ENCODE results near the gene ZNF672. TPM values are rescaled to one million over a fixed set of nuclear protein-coding genes. Genes with fewer than 3 reads are reported as not detected.

ZNF672 gene
- total RNA-seq, 2 experiments from 2014 or later, result 35.9 to 38.4 TPM

- no peak for TF ChIP-seq CTCF (IDR thresholded peaks at IDR 0.05)
- CTCF ChIA-PET, result no interaction called here
- intact Hi-C loops (cut with DNase I, micrococcal nuclease), result no loop called here
- Mint-ChIP-seq H3K36me3 (ENCODE audit: low read depth) (no peaks in the 10 kb centered on the region), H3K4me3 (no peak overlapping the region), H3K9me3 (no peaks in the 10 kb centered on the region), H3K4me1 (ENCODE audit: low read depth) (peaks cover 12% of the 10 kb centered on the region), H3K27ac (no peak overlapping the region), H3K27me3 (peaks cover 7% of the 10 kb centered on the region)
- Histone ChIP-seq H3K4me3 (ENCODE audit: low read length) (no peak overlapping the region), H3K4me1 (ENCODE audit: insufficient read depth, low read length) (peaks cover 7% of the 10 kb centered on the region), H3K36me3 (ENCODE audit: insufficient read depth, low read length) (no peaks in the 10 kb centered on the region), H3K9me3 (ENCODE audit: control insufficient read depth in 1 of 2, insufficient read depth in 1 of 2, low read length in 2 of 2) (no peaks in the 10 kb centered on the region), H3K27me3 (ENCODE audit: control insufficient read depth in 1 of 2, insufficient read depth in 2 of 2, low read length in 2 of 2) (no peaks in the 10 kb centered on the region), H3K27ac (ENCODE audit: low read depth in 1 of 2, low read length in 2 of 2) (no peak overlapping the region)
- DNase-seq (no peak), ATAC-seq (ENCODE audit: poor library complexity) (no peak)
- POLR2A ChIA-PET, result no interaction called here
Observed at GRCh38 chr1:248831842-248832241, 6.2 kb upstream of the ZNF672 start.

- H3K36me3 ChIP-seq (ENCODE audit: insufficient read depth, low read length), result no peaks in the 10 kb centered on the region
- H3K4me3 ChIP-seq (ENCODE audit: low read length), result no peak overlapping the region
- ATAC-seq (ENCODE audit: poor library complexity) (no peak), DNase-seq (no peak)
- no peak for TF ChIP-seq CTCF (IDR thresholded peaks at IDR 0.05)
- no peaks in the 10 kb centered on the region for H3K27me3 ChIP-seq (ENCODE audit: control insufficient read depth in 1 of 2, insufficient read depth in 2 of 2, low read length in 2 of 2)
- Mint-ChIP-seq H3K27ac (no peak overlapping the region), H3K27me3 (peaks cover 7% of the 10 kb centered on the region), H3K4me3 (no peak overlapping the region), H3K36me3 (ENCODE audit: low read depth) (peaks cover 6% of the 10 kb centered on the region), H3K9me3 (no peaks in the 10 kb centered on the region), H3K4me1 (ENCODE audit: low read depth) (peaks cover 8% of the 10 kb centered on the region)
- POLR2A ChIA-PET, result interaction anchor here (1.3 kb wide), 1 partner anchor 25 kb away, joined by 3 read pairs; the partner anchor contains the start of gene ZNF692
- no peak overlapping the region for H3K27ac ChIP-seq (ENCODE audit: low read depth in 1 of 2, low read length in 2 of 2)
- H3K9me3 ChIP-seq (ENCODE audit: control insufficient read depth in 1 of 2, insufficient read depth in 1 of 2, low read length in 2 of 2), result no peaks in the 10 kb centered on the region
- CTCF ChIA-PET, result no interaction called here
- intact Hi-C loops (cut with DNase I, micrococcal nuclease), result no loop called here
- peaks cover 17% of the 10 kb centered on the region for H3K4me1 ChIP-seq (ENCODE audit: insufficient read depth, low read length)
Observed at GRCh38 chr1:248834343-248834940, 3.6 kb upstream of the ZNF672 start.

GRCh38 chr1:248837045-248837780 is 811 bp upstream of the ZNF672 start:
- Histone ChIP-seq H3K36me3 (ENCODE audit: insufficient read depth, low read length) (peaks cover under 1% of the 10 kb centered on the region), H3K4me3 (ENCODE audit: low read length) (peak overlapping the region; percentile 81), H3K27ac (ENCODE audit: low read depth in 1 of 2, low read length in 2 of 2) (peak overlapping the region in 1 of 2 donors; percentile 94), H3K27me3 (ENCODE audit: control insufficient read depth in 1 of 2, insufficient read depth in 2 of 2, low read length in 2 of 2) (no peaks in the 10 kb centered on the region), H3K9me3 (ENCODE audit: control insufficient read depth in 1 of 2, insufficient read depth in 1 of 2, low read length in 2 of 2) (no peaks in the 10 kb centered on the region), H3K4me1 (ENCODE audit: insufficient read depth, low read length) (peaks cover 37% of the 10 kb centered on the region)
- ATAC-seq (ENCODE audit: poor library complexity), result no peak
- ChIA-PET CTCF (interaction anchor here (1.1 to 7.7 kb wide), 4 partner anchors 8 to 87 kb away, joined by 3 to 65 read pairs (median 18); partner anchors contain the start of genes SH3BP5L and ZNF692), POLR2A (interaction anchor here (0.9 to 4.4 kb wide), 8 partner anchors 10 to 69 kb away, joined by 3 to 98 read pairs (median 16); partner anchors contain the start of genes PGBD2, SH3BP5L and ZNF692)
- no peak for TF ChIP-seq CTCF (IDR thresholded peaks at IDR 0.05)
- Mint-ChIP-seq H3K4me1 (ENCODE audit: low read depth) (peaks cover 30% of the 10 kb centered on the region), H3K27me3 (peaks cover 7% of the 10 kb centered on the region), H3K36me3 (ENCODE audit: low read depth) (peaks cover 6% of the 10 kb centered on the region), H3K9me3 (no peaks in the 10 kb centered on the region), H3K27ac (no peak overlapping the region), H3K4me3 (no peak overlapping the region)
- DNase-seq, result peak in 2 of 14 experiments; percentile 7 to 29
- intact Hi-C loops (cut with DNase I, micrococcal nuclease), result no loop called here

All from CD4-positive, alpha-beta T cell (primary cell).